Thymus (tissue), 11 donors: Measurements from ENCODE around the gene CDH23. TPM values are rescaled to one million over a fixed set of nuclear protein-coding genes. Genes with fewer than 3 reads are reported as not detected.

Source experiments
- DNase-seq, 9 donors: peaks; one replicate each; pipeline ENCODE4 v3.0.0-alpha.2; 2013; ENCODE audit warnings: low spot score in 9 of 9, low read depth in 6 of 9, missing footprints in 1 of 9
- H3K27ac ChIP-seq, 2 donors: one replicate each; pipeline ENCODE4 v1.5.1; 2013; ENCODE audit warnings: control low read depth in 1 of 2, low read depth in 1 of 2, low read length in 1 of 2, mild to moderate bottlenecking in 1 of 2, moderate library complexity in 1 of 2
- H3K27me3 ChIP-seq, 2 donors: one replicate each; pipeline ENCODE4 v1.5.1; 2013; ENCODE audit warnings: low read length in 1 of 2; ENCODE audit not compliant: control insufficient read depth in 2 of 2, insufficient read depth in 1 of 2
- H3K36me3 ChIP-seq, 2 donors: one replicate each; pipeline ENCODE4 v1.5.1; 2013; ENCODE audit warnings: low read length in 1 of 2, mild to moderate bottlenecking in 1 of 2, moderate library complexity in 1 of 2; ENCODE audit not compliant: control insufficient read depth in 2 of 2, insufficient read depth in 2 of 2
- H3K4me1 ChIP-seq, 2 donors: one replicate each; pipeline ENCODE4 v1.5.1; 2013; ENCODE audit warnings: low read length in 2 of 2; ENCODE audit not compliant: control insufficient read depth in 2 of 2, insufficient read depth in 2 of 2
- H3K4me3 ChIP-seq, 2 donors: one replicate each; pipeline ENCODE4 v1.5.1; 2013; ENCODE audit warnings: low read length in 2 of 2, control low read depth in 1 of 2, mild to moderate bottlenecking in 1 of 2
- H3K9me3 ChIP-seq, 2 donors: one replicate each; pipeline ENCODE4 v1.5.1; 2013; ENCODE audit warnings: low read length in 1 of 2, mild to moderate bottlenecking in 1 of 2; ENCODE audit not compliant: control insufficient read depth in 2 of 2, insufficient read depth in 1 of 2
- WGBS: extraction: QIAGEN DNeasy Blood & Tissue Kit; methylation state at CpG from one replicate; pipeline ENCODE4 v1.1.7; 2013; 5-methylcytosine and 5-hydroxymethylcytosine counted together
- polyA plus RNA-seq: library from polyadenylated mRNA; stranded (reverse); fragments of 200-250 nt; gene quantifications from one replicate; pipeline ENCODE4 v1.2.3, GENCODE V29; 2013
- total RNA-seq: library from RNA; stranded (reverse); fragments of 120-200 nt; gene quantifications from one replicate; pipeline ENCODE4 v1.2.4, GENCODE V29; 2013
- donor health status: healthy.

The CDH23 gene
- total and polyA plus RNA-seq, 2 donors: 9.1 TPM

- WGBS: 95% methylated on average over 16 of the region's 16 CpGs
These were observed 3.6 kb upstream of the CDH23 start for GRCh38 chr10:71392791-71393781.

GRCh38 chr10:71393841-71394475 lies 2.8 kb upstream of the CDH23 start:
- Histone ChIP-seq H3K9me3 (no peaks in the 10 kb centered on the region), H3K27ac (no peak overlapping the region), H3K27me3 (peaks cover 33 to 56% of the 10 kb centered on the region in 2 donors), H3K4me1 (peaks cover 17 to 27% of the 10 kb centered on the region in 2 donors), H3K36me3 (no peaks in the 10 kb centered on the region), H3K4me3 (no peak overlapping the region)
- DNase-seq: no peak
- 98% methylated on average over 8 of the region's 8 CpGs for WGBS

More at GRCh38 chr10:71392791-71393781, 3.6 kb upstream of the CDH23 start:
- Histone ChIP-seq H3K9me3 (no peaks in the 10 kb centered on the region), H3K27ac (no peak overlapping the region), H3K4me3 (no peak overlapping the region), H3K36me3 (no peaks in the 10 kb centered on the region), H3K4me1 (peaks cover 17 to 27% of the 10 kb centered on the region in 2 donors), H3K27me3 (peaks cover 25 to 47% of the 10 kb centered on the region in 2 donors)
- DNase-seq: no peak

- H3K27me3 ChIP-seq: peaks cover 36 to 67% of the 10 kb centered on the region in 2 donors
- no peak for DNase-seq
- H3K4me1 ChIP-seq: peaks cover 17 to 25% of the 10 kb centered on the region in 2 donors
- H3K9me3 ChIP-seq: no peaks in the 10 kb centered on the region
- H3K4me3 ChIP-seq: no peak overlapping the region
- H3K27ac ChIP-seq: no peak overlapping the region
- no peaks in the 10 kb centered on the region for H3K36me3 ChIP-seq
- WGBS: 98% methylated on average over 11 of the region's 11 CpGs
These were observed 1.7 kb upstream of the CDH23 start for GRCh38 chr10:71394926-71395562.

GRCh38 chr10:71395621-71396020 lies 1.1 kb upstream of the CDH23 start:
- 96% methylated on average over 4 of the region's 4 CpGs for WGBS
- Histone ChIP-seq H3K9me3 (no peaks in the 10 kb centered on the region), H3K27me3 (peaks cover 36 to 72% of the 10 kb centered on the region in 2 donors), H3K4me3 (no peak overlapping the region), H3K4me1 (peaks cover 12 to 19% of the 10 kb centered on the region in 2 donors), H3K27ac (no peak overlapping the region), H3K36me3 (no peaks in the 10 kb centered on the region)
- no peak for DNase-seq

GRCh38 chr10:71396084-71396710 lies 523 bp upstream of the CDH23 start:
- H3K4me3 ChIP-seq: peak overlapping the region in 1 of 2 donors; percentile 54
- peak in 5 of 9 donors; percentile 27 to 67 (median 30) for DNase-seq
- no peaks in the 10 kb centered on the region for H3K9me3 ChIP-seq
- peaks cover 8 to 14% of the 10 kb centered on the region in 2 donors for H3K4me1 ChIP-seq
- peak overlapping the region in 1 of 2 donors; percentile 37 for H3K27ac ChIP-seq
- WGBS: 15% methylated on average over 46 of the region's 46 CpGs
- peaks cover 36 to 76% of the 10 kb centered on the region in 2 donors for H3K27me3 ChIP-seq
- no peaks in the 10 kb centered on the region for H3K36me3 ChIP-seq

GRCh38 chr10:71397296-71398212 lies 834 bp downstream of the CDH23 start:
- no peaks in the 10 kb centered on the region for H3K36me3 ChIP-seq
- H3K27ac ChIP-seq: no peak overlapping the region
- H3K4me1 ChIP-seq: peaks cover 8 to 13% of the 10 kb centered on the region in 2 donors
- peak overlapping the region; percentile 13 to 54 for H3K4me3 ChIP-seq
- peaks cover 36 to 72% of the 10 kb centered on the region in 2 donors for H3K27me3 ChIP-seq
- whole genome bisulfite sequencing: 3% methylated on average over 82 of the region's 82 CpGs
- no peaks in the 10 kb centered on the region for H3K9me3 ChIP-seq
- no peak for DNase-seq

GRCh38 chr10:71398976-71399375 lies 2.3 kb downstream of the CDH23 start:
- DNase-seq: no peak
- Histone ChIP-seq H3K4me1 (peaks cover 8 to 13% of the 10 kb centered on the region in 2 donors), H3K4me3 (no peak overlapping the region), H3K27me3 (peaks cover 36 to 63% of the 10 kb centered on the region in 2 donors), H3K9me3 (no peaks in the 10 kb centered on the region), H3K27ac (no peak overlapping the region), H3K36me3 (no peaks in the 10 kb centered on the region)
- WGBS: 80% methylated on average over 4 of the region's 4 CpGs

- Histone ChIP-seq H3K27me3 (peaks cover 36 to 61% of the 10 kb centered on the region in 2 donors), H3K27ac (no peak overlapping the region), H3K9me3 (no peaks in the 10 kb centered on the region), H3K36me3 (no peaks in the 10 kb centered on the region), H3K4me1 (peaks cover 8 to 13% of the 10 kb centered on the region in 2 donors), H3K4me3 (no peak overlapping the region)
- 94% methylated on average over 5 of the region's 5 CpGs for WGBS
- DNase-seq: no peak
These were observed 3.2 kb downstream of the CDH23 start for GRCh38 chr10:71399946-71400345.
